HG03442 (cell line): ENCODE data around the gene WIPF2.

Experiments used
- ATAC-seq: cut with Tn5 transposase; IDR thresholded peaks from one replicate; pipeline ENCODE4 v1.9.1; 2021; ENCODE audit warnings: mild to moderate bottlenecking, moderate library complexity; ENCODE audit not compliant: unreplicated experiment

The WIPF2 gene

DNA sequence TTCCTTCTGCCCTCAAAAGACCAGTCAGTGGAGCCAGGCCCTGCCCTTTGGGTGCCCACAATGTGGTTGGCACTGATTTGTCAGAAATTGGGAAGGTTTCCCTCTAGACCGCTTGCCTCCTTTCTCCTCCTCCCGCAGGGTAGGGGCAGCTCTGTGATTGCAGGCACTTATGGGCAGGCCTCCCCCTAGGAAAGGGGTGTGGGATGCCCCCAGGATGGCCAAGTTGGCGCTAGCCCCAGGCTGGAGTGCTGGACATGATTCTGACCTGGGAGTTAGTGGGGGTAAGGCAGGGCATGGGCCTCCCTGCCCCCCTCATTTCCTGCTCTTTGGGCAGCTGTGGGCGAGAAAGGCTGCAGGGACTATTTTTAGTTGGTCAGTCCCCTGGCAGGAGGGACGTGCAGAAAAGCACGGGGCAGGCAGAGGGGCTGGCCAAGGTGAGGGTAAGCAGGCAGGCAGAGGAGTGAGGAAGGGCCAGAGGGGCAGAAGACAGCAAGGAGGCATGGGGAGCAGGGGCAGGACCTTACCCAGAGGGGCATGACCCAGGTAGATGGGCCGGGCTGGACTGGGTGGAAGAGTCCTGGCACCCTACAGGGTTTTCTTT, 93.1 kb downstream of the WIPF2 start:
- ATAC-seq: no peak

DNA sequence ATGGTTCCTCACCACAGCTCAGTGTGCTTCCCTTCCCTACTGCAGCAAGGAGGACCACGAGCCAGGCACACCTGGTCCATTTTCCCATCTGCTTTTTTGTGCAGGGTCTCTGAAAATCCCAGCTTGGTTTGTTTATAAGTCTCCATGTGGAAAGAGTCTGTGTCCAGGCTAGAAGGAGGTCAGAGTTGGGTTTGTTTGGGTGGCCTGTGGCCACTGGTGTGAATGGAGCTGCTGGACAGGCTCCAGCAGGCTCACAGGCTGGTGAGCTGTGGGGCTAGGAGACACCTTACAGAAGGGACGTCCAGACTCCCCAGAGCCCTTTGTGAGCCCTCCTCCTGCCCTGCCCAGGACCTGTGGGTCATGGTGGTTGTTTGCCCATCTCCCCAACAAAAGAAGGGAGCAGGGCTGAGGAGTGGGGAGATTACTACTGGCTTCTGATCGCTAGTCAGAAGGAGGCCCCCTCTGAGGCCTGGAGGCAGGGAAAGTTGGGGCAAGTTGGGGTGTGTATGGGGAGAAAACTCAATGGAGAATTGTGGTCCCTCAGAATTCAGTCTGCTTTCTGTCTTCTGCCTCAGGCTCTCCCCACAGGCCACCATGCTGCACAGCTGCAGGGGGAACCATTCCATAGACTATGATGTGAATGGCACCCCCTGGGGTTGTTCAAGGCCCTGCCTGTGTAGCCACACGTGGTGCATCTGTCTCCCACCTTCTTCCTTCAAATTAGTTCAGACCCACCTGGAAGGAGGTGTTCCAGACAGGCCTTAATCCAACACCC, 94.0 kb downstream of the WIPF2 start:
- ATAC-seq: no peak

DNA sequence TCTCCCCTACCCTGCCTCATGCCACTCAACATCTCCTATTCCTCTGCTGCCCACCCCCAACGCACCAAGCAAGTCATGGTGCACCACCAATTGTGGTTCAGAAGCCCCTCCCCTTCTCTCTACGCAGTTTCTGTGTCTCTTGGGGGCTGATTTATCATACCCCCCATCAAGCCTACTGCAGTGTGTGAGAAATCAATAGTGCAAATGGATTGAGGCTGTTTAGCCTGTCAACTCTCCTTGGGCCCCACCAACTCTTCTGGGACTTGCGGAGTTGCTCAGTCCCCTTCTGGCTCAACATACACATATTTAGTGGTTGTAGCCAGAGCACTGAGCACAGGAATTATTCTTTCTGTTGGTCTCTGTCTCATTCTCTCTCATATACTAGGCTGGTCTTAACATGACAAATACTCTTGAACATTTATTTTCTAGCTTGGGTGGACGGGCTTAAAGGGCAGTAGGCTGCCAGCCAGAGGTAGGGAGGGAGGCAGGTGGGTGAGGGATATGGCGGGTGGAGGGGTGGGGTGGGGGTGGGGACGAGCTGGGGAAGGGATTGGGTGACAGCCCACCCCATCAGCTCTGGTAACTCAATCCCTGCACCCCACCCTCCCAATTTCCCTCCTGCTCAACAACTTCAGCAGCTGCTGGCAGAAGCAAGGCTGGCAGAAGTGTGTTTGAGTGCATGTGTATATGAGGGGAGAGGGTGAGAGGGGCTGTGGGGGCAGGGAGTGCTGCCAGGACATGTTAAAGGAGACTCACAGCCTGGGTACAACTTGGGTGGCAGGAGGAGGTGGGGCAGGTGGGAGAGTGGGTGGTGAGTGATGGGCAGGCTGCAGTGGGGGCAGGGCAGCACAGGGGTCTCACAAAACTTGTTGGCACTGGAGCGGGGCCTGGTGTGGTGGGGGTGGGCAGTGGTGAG, 94.8 kb downstream of the WIPF2 start:
- ATAC-seq: no peak

DNA sequence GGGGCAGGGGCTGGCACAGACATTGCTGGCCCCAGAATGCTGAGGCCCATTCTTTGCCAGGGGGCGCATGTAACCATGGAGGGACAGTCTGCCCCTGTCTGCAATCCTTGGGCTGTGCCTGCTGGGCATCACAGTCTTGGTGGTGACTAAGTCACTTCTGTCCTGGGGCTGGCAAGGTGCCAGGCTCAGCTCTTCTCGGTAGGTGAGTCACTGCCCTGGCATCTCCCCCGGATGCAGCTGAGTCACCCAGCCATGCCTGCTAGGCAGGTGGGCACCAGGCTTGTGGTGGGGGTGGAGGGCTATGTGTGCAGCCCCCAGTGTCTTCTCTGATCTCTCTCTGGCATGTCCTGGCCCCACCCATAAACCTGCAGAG, 95.5 kb downstream of the WIPF2 start:
- ATAC-seq: no peak

DNA sequence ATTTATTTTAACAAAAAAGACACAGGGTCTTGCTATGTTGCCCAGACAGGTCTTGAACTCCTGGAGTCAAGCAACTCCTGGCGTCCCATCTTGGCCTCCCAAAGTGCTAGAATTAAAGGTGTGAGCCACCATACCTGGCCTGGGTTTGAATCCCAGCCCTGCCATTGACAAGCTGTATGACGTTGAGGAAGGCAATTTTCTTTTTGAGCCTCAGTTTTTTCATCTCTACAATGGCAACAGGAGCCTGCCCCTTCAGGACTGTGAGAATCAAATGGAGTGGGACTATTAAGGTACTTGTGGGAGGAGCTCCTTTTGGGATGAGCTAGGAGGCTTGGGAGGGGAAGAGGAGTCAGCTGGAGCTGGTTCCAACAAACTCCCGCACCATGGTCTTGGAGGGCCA, 96.1 kb downstream of the WIPF2 start:
- no peak for ATAC-seq

DNA sequence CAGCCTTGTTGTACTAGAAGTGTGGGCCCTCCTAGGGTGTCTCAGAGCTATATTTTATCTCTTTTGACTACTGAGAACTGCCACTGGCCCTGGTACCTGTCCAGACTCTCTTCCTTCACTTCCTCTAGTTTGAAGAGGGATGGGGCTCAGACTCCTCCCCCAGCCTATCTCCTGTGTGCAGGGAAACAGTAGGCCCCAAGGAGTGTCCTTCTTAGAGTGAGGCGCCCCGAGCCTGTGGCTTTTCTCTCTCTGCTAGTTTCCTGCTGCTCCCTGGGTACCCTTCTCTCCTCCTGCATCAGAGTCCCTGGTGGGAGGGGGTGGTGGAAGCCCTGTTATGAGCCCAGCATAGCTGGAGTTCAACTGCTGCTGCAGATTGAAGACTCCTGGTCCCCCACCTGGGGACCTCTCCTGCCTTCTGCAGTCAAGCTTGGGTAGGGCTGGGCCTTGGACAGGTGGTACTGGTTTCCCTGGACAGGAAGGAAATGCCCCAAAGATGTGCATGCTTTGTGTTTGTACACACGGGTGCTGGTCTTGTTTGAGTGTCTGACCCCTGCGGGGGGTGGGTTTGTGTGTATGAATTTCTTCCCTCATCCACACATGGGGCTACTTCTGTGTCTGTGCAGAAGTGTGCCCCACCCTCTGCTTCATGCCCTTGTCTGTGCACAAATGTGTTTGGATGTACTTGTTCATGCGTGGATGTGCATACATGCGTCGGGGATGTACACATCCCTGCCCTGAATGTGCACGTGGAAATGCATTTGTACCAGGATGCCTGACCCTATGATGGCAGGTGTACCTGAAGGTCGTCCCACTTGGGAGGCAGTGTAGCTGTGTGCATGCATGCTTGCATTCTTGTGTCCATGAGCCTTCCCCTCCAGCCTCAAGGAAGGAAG, 96.8 kb downstream of the WIPF2 start:
- ATAC-seq: no peak

DNA sequence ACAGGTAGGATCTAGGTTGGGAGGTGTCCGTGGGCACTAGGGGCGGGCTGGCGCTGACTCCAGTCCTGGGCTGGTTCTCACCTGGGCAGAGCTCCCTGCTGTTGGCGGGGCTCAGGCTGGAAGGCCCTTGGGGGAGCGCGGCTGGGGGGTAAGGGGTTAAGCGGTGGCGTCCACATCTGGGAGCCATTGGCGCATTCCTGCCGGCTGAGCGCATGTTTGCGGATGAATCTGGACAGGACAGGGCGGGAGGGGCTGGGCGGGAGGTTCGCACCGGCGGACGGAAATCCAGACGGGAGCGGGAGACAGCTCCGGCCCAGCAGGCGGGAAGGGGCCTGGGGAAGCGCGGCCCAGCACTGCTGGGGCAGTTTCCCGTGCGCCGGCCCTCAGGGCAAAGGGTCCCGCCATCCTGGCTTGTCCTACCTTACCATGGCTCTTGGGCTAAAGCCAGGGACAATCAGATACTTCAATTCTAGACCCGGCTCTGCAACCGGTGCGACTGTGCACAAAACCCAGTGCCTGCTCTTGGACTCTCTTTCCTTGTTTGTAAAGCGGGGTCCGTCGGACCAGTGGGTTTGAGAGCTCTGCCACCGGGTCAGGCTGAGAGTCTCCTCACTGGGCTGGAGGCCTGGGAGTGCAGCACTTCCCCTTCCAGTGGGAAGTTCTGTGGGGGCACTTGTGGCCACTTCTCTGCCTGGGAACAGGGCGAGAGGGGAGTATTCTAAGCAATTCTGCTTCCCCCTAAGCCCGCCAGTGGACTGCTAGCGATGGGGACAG, 97.7 kb downstream of the WIPF2 start:
- no peak for ATAC-seq

DNA sequence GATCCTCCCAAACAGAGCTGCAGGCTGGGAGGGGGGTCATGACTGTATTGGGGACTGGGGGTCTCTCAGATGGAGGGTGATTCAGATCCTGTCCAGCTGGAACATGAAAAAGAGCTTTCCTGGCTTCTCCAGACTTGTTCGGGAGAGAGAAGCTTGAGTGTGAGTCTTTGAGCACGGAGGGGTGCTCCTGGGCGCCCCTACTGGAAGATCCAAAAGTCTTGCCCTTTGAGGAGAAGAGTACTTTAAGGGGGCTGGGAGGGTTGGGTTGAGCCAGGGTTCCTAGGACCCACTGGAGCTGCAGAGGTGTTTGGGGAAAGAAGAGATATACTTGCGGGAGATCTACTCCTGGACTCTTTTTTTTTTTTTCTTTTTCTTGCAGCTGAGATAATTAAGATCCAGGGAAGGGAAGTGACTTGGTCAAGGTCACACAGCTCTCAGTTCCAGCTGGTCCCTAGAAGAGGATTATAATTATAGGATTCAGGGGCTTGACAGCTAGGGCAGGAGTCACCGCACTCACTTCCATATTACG, 98.3 kb downstream of the WIPF2 start:
- ATAC-seq: no peak

DNA sequence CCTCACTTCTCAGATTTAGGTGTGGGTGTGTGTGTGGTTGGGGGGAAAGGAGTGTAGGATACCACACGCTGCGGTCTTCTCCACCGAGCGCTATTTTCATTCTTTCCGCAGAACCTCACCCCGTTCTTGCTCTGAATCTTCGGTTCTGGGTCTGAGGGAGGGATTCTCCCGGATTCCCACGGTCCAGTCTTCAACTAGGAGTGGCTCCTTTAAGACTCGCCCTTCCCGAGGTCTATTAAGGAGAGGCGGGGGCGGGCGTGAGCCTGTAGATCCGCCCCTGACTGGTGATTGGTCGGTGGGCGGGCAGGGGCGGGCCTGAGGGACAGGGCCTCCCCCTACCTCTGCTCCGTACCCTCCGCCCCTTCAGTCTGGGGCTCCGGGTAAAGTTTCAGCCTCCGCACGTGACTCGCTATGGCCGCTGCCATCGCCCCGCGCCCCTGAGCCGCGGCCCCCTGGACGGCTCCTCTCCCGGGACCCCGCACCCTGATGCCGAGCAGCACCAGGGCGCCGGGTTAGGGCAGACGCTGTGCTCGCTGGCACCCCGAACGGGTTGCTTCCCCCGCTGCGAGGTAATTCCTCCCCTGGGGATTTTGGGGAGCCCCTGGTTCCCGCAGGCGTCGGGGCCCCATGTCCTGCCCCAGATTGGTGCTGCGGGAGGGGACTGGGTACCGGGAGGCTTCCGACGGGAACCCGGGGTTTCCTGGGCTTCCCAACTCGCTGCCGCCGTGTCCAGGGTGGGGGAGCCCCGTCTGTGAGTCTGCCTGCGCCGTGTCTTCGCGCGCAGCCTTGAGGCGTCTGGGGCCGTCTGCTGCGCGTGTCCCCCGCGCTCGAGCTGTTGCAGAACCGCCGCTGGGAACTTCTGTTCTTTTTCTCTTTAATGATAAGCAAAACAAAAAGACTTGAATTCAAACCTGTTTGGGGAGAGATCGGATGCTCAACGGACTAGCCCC, 99.1 kb downstream of the WIPF2 start:
- peak; percentile 56 for ATAC-seq

DNA sequence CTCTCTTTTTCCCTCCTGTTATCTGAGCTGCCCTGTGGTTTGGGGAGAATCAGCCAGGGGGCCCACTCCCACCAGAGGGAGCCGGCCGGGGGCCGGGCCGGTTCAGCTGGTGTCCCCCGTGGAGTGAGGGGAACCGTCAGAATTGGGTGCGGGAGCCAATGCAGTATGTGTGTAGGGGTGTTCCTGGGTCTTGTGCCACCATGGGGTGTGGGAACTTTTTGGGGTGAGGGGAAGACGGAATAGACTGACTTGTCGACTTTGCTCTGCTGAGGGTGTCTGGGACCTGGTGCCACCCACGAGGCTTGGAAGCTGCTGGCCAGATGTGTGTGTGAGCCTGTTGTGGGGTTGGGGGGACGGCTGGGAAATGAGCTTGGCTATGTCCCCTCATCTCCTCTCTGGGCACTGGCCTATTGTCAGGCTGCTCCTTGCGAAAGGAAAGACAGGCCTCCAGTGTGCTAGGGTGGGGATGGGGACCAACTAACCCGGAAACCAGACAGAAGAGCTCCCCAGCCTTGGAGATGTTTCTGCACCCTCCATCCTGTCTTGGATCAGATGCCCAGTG, 99.8 kb downstream of the WIPF2 start:
- no peak for ATAC-seq

DNA sequence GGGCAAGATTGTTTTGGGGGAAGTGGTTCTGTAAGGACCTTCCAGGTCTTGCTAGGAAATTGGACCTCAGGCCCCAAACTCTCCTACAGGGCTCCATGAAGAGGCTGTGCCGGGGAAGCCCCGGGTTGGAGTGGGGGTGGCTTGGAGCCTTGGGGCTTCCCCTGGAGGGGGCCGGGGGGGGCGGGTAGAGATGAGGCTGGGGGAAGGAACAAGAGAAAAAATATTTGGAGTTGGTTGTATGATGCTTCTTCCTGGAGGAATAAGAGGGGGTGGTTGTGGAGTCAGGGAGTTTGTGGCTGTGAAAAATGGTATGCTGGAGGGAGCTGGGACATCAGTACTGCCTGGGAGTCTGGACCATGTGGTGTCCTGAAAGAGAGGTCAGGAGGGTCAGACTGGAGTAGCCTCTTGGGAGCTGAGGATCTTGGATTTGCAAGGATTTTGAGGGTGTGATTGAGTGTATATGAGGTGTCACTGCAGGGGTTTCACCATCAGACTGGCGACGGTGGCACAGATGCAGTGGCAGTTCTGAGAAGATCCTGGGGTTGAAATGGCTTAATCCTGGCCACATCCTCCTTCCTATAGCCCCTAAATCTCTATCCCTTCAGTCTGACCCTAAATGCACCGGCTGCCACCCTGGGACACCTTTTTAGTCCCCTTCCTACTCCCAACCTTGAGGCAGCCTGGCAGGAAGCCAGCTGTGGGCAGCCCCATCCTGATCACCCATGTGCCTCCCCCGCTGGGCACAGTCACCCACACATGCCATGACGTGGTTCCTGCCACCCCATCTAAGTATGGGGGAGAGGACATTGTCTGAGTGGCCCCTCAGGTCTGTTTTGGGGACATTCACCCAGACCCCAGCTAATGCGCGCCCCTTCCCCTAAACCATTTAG, 100.8 kb downstream of the WIPF2 start:
- ATAC-seq: no peak

DNA sequence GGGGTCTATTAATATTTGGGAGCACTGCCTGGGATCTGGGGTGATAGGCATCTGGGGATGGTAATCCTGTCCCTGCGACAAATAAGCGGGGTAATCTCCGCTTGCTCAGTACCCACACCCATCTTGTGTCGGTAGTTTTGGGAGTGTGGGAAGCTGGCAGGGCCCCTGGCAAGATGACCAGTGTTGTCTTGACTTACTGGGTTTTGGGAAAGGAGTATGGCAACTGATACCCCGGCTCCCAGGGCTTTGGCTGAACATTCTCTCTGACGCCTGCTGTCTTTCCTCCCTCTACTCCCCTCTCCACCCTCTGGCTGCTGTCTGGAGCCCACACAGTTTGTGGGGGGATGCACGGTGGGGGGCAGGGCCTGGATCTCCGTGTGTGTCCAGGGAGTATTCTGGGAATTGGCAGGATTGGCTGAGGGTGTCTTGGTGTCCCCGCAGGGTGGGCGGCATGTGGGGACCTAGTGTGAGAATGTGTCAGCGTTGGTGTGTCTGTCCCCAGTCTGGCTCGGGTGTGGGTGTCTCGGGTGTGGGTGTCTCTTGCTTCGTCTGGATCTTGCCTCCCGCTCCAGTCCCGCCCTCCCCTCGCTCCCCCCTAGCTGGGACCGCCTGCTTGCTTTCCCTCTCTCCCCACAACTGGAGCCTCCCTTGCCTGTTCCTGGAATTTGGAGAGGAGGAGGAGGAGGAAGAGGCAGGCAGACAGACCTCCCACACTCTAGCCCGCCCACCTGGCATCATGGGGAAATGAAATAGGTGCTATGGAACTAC, 101.8 kb downstream of the WIPF2 start:
- ATAC-seq: no peak

DNA sequence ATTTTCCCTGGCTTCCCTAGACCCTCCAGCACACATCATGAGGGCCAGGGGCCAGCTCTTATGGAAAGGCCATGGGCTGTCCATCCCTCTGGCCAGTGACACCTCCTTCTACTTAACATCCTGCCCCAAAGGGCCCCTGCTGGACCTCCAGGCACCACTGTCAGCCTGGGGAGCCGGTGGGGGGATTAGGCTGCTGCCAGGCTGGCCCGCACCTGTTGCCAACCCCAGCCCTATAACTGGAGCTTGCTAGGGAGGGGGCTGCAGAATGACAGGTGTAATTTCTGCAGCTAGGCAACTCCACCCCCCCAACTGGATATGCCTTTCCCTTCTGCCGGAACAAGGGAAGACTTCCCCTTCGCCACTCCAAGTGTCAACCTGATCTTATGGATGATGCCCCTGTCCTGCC, 102.4 kb downstream of the WIPF2 start:
- no peak for ATAC-seq

DNA sequence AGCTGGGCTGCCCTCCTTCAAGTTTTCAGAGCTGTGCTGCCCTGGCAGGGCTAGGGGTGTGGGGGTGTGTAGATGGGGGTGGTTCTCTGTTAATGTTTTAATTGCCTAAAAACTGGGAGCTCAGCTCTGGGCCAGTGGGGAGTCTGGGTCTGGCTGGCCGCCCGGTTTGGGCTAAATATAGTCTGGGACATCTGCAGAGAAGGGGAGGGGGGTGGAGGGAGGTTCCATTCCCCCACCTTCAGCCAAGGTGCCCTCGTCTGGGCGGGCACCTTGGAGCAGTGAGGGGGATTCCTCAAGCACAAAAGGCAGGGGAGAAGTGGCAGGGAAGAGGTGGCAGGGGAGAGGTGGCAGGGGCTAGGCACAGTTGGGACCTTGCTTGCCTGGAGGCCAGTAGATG, 102.9 kb downstream of the WIPF2 start:
- no peak for ATAC-seq

DNA sequence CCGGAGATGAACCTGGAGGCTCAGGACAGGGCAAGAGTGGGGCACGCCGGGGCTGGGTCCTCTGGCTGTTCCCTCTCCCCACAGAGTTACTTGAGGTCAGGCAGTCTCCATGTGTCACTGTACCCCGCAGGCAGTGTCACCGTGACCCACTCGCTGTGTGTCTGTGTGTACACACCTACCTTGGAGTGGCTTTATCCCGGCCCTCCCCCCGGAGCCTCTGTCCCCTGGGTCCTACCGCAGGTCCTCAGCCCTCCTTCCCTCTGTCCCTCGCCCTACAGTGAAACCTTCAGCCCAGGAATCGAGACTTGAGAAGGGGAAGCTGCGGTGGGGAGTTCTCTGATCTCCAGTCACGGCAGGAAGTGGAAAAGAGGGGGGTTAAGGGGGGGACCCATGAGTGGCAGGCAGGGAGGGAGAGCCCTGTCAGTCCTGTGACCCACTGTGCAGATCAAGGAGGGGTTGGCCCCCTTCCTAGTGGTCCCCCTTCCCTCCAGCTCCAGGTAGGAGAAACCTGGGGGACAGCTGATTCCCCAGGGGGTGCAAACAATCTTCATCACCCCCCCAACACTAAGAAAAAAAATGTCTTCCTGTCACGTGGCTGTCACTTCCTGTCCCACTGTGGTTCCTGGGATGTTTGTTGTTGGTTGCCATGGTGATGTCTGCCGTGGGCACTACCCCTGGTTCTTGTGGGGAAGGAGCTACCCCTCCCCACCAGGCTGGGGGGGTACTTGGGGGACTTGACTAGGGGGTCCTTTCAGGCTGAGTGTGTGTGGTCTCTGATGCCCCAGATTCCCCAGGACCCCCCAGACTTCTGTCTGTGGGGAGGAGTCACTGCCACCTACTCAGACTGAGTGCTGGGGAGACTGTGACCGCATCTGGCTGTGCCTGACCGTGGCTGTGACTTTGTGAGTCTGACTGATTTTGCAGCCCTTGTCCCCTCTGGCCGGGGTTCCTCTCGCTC, 103.5 kb downstream of the WIPF2 start:
- ATAC-seq: no peak
